GM21737 (cell line): ENCODE results near the gene RFWD3.

Source experiments
- ATAC-seq: cut with Tn5 transposase; IDR thresholded peaks from one replicate; pipeline ENCODE4 v1.9.1; 2021; ENCODE audit warnings: mild to moderate bottlenecking, moderate library complexity; ENCODE audit not compliant: unreplicated experiment

The RFWD3 gene

DNA sequence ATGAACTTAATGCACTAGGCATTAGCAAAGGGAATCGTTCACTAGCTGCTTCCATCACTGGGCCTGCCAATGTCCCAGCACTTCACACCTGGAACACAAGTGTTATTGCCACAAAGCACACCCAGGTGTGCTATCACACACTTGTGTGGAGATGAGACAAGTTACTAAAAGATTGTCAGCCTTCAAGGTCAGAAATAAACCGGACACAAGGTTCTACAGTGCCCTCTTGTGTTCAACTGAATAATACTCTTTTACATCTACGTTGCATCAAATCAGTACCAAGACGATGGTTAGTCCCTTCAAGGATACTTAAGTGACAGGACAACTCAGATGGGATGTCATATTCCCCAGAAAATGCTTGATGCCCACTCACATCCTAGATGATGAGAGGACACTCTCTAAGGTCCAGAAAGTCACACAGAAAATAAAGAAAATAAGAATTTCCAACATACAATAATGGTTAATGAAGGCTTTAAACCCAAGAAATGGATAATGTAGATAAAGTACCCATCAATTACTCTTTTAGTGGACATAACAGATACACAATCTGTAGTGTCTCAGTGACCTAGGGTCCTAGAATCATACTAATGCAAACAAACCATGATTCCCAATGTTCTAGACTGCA, 43.4 kb downstream of the RFWD3 start:
- no peak for ATAC-seq

DNA sequence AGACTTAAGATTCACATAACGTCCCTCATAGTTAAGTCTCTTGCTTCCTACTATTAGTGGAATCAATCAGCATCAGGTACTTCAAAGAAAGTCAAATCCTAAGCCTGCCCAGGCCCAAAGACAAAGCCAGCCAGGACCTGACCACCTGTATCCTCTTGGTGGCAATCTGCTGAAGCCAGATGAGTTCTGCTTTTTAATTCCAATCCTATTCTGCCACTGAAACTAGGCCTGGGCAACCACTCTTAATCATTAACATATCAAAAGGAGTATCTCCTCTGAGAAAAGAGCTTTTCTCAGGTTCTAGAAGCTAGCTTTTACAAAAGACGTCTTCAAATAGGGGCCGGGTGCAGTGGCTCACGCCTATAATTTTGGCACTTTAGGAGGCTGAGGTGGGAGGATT, 44.7 kb downstream of the RFWD3 start:
- no peak for ATAC-seq

DNA sequence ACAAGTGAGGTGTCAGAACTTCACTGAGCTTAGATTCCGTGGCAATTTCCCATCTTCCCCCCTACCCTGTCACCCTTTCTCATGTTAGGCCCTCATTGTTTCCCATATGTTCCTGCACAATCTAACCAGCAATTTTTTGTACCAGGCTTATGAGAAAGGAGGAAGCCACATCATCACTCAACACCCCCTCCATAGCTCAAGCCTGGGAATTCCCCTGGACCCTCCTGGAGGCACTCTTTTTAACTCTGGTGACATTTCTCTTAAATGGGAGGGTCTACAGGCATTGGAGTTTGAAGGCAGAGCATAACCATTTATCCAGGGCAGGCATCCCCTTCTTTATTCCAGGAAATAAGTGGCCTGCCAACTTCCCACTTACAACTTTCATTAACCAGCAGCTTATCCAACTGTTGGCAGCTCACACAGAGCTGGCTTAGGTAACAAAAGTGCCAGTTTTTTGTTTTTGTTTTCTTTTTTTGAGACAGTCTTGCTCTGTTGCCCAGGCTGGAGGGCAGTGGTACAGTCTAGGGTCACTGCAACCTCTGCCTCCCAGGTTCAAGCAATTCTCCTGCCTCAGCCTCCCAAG, 49.4 kb downstream of the RFWD3 start:
- no peak for ATAC-seq

DNA sequence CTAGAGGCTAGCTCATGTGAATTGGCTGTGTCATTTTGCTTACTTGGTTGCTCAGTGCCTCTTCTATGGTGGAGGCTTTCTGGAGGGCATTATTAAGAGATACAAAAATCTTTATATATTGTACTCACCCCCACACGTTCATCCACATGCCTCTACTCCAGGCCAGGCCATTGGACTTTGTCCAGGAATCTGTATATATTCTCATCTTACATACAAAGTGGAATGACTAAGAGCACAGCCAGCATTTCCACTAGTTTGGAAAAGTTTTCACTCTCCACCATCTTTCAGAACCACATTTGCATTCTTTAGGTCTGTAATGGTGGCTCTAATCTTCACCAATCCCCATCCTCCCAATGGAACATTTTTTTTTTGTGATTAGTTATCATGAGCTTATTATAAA, 55.0 kb downstream of the RFWD3 start:
- ATAC-seq: no peak

DNA sequence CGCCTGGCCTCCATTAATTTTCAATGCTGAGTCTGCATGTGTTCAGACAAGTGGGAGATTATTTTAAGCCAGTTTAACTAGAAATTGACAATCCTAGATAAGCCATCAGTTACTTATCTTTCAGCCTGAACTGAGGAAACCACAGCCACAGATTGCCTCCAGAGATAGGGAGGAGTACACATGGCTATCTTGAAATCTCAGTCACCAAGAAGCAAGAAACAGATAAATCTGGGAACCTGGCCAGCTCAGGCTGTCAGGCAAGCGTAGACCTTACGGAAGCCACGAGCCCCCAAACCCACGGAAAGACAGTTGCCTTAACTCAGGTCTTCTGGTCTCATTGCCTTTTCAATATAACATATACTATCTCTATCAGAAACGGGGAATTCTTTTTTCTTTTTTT, 57.7 kb downstream of the RFWD3 start:
- no peak for ATAC-seq

DNA sequence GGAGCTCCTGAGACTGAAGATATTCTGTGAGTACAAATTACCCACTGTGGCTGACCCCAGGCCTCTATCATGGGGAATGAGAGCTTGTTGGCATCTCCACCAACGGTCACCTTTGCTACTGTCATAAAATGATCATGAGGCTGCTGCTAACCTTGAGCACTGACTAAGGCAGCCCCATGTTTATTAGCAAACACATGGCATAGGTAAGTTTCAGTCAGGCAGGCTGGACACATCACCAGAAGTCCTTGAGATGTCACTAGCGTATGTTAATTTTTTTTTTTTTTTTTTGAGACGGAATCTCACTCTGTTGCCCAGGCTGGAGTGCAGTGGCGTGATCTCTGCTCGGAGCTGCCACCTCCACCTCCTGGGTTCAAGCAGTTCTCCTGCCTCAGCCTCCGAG, 58.3 kb downstream of the RFWD3 start:
- ATAC-seq: no peak

DNA sequence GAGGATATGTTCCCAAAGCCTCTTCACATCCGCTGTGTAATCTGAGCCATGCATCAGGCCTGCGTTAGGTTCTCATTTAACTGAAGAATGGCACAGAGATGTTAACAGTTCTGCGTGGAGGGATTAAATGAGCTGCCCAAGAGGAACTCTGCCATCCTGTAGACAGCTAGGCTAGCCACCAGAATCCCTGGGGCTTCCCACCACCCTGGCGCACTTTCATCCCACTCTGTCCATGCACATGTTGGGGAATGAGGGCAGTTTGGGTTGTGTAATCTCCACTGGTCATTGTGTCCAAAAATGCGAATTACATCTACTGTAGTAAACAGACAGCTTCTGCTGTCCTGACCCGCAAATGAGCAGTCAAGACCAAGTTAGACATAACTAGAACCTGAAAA, 58.7 kb downstream of the RFWD3 start:
- ATAC-seq: no peak

DNA sequence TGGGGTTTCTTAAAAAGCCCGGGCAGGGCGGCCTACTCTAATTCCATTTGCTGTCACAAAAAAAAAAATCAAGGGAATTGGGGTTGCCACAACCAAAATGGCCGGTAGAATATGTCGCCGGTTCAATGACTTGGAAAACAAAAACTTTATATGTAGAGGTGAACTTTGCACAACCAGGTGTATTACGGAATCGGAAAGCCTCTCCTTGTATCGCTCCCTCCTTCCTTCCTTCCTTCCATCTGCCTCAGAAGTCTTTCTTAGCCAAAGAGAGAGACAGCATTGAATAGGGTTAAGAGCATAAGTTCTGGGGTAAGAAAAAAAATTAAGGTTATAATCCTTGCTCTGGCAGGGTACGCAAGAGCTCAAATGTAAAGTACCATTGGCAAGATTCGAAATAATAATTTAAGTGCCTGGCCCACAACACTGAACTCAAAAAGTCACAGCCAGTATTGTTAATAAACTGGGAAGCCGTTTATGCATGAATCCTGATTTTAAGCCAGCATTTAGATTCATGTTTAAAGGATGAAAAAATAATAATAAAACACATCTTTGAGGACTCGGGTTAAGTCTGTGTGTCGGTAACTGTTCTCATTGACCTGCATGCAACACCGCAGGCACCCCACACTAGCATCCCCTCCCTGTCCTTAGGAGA, 59.2 kb downstream of the RFWD3 start:
- peak; percentile 4 for ATAC-seq

DNA sequence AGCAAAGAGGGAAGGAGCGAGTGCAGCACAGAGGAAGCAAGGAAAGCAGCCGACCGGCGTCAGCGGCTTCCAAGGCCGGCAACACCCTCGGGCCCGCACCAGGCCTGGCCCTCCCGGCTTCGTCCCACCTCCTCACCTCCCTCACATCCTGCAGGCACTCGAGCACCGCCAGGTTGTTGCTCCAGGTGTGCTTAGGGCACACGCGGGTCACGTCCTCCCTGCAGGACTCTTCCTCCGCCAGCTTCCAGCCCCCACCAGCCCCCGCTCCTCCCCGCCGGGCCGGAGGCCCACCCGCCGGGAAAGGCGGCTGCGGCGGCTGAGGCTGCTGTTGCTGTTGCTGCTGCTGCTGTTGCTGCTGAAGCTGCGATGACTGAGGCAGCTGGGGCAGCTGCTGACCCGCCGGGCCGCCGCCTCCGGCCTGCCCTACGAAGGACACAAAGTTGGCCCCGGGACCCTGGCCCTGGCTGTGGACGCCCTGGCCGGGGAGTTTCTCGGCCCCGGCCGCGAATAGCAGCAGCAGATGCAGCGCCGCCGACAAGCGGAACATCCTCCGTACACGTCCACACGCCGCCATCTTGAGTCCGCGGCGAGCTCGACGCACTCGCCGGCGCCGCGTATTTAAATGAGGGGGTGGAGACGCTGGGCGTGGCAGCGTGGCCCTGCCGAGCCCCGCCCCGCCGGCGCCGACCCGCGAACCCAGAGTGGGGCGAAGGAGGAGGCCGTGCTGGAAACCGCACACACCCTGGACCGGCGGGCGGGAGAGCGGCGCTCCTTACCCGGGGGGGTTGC, 60.0 kb downstream of the RFWD3 start, which contains the start of gene GLG1:
TSS of gene GLG1 (minus strand) at position 594 of the 789 bp plus-strand sequence. CDS start at position 574, 20 bp downstream.
- peak; percentile 97 for ATAC-seq

DNA sequence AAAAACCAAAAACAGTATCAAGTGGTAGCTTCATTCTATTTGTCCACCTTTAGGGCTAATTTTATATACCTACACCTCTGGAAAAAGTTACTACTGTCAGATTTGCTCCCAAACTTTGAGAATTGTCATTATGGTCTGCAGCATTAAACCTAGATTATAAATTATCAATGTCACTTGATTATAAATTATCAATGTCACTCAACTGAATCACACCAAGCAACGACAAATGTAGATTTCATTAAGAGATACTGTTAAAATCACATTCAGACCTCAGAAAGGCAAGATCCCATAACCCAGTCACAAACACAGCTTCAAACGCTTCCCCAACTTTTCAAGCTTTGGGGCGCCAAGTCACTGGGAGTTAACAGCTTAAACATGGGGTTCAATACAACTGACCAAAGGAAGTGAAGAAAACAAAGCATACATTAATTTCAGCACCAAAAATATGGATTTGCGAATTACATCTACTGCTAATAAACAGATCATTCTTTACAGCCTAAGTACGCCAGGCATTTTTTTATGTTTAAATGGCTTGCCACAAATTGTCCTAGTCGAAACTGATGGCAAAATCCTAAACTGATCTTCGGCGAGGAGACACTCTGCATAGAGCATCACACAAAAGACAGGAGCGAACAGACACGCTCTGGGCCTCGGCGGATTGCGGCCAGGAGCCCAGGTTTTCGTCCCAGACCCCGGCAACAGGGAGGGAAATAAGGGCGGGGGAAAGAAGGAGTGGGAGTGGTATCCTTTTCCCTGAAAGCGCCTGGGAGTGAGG, 60.7 kb downstream of the RFWD3 start:
- no peak for ATAC-seq

DNA sequence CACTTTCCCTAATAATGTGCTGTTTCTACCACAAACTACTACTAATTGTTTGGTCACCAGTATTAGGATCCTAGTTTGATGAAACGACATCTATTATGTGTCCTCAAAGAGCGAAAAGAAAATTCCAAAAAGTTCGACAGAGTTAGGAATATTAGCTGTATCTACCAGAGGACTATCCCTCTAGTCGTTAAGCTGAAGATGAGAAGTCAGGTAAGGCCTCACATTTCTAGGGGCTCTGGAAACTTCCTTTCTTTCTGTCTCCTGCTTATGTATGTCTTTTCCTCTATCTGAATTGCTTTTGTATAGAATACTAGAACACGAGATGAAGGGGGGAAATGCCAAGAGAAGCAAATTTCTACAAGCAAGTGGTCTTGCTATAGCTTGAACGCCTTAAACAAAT, 61.3 kb downstream of the RFWD3 start:
- no peak for ATAC-seq

DNA sequence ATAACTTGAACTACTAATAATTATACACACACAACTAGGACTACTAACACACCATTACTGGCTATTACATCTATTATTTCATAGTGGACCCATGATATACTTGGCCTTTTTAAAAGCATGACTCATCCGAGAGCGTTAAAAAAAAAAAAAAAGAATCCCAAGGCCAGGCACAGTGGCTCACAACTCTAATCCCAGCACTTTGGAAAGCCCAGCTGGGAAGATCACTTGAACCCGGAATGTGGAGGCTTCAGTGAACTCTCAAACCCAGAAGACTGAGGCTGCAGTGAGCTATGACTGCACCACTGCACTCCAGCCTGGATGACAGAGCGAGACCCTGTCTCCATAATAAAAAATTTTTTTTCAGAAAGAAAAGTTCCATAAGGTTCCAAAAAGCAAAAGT, 62.8 kb downstream of the RFWD3 start:
- ATAC-seq: no peak

DNA sequence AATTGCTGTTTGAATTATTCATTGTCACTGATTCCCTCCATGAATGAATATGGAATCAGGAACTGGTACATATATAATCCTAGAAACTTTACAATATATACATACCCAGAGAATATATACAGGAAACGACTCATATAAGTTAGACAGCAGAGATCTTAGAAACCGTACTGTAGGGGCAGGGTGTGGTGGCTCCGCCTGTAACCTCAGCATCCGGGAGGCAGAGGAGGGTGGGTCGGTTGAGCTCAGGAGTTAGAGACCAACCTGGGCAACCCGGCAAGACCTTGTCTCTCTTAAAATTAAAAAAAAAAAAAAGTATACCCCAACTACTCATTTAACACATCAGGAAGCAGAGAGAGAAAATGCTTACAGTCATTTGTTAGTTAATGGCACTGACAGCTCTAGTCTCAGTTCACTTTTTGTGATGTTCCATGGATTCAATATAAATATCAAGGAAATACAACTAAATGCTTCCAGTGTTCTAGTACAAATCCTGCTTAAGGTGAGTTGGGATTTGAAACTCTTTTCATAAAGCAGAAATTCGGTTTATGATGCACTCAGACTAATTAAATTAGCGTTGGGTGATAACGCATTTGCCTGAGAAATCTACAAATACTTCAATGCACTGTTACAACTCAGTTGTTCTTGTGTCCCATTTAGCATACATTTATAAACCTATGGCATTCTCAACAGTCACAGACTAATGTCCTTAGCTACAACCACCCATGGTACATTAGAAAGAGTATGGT, 65.4 kb downstream of the RFWD3 start:
- peak; percentile 68 for ATAC-seq

DNA sequence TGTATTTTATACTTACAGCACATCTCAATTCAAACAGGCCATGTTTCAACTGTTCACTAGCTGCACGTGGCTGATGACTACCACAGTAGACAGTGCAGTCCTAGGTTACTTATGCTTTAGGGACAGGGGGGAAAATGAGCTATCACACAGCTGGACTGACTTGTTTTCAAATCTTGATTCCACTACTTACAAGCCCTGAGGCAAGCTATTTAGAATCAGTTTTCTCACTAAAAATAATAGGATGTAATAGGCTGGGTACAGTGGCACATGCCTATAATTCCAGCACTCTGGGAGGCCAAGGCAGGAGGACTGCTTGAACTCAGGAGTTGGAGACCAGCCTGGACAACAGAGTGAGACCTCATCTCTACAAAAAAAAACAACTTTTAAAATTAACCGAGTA, 70.1 kb downstream of the RFWD3 start:
- ATAC-seq: no peak

DNA sequence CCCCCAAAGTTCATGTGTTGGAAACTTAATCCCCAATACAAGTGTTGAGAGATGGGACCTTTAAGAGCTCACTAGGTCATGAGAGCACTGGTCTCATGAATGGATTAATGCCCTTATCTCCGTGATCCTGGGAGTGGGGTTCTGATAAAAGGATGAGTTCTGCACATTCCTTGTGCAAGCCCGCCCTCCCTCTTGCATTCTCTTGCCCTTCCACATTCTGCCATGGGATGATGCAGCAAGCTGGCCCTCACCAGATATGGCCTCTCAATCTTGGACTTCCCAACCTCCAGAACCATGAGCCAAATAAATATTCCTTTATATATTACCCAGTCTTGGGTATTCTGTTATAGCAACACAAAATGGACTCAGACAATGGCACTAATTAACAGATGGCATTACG, 73.8 kb downstream of the RFWD3 start:
- no peak for ATAC-seq

DNA sequence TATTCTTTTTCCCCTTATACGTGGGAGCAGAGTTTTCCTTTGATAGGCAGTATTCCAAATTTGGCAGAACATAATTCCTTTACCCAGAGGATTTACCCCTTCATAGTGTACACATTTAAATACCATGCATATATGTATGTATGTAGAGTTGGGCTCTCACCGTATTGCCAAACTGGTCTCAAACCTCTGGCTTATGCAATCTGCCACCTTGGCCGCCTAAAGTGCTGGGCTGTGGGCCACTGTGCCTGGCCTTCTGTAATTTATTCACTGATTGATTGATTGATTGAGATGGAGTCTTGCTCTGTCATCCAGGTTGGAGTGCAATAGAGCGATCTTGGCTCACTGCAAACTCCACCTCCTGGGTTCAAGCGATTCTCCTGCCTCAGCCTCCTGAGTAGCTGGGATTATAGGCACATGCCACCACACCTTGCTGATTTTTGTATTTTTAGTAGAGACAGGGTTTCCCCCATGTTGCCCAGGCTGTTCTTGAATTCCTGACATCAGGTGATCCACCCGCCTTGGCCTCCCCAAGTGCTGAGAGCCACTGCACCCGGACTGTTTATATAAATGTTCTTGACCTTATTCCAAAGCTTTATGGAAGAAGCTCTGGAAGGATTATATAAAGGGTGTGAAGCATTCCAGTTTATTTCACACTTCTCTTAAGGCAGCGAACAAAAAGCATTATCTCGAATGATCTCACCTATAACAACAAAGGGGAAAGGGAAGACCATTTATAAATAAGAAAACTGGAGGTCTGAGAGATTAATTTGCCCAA, 74.6 kb downstream of the RFWD3 start:
- ATAC-seq: no peak

DNA sequence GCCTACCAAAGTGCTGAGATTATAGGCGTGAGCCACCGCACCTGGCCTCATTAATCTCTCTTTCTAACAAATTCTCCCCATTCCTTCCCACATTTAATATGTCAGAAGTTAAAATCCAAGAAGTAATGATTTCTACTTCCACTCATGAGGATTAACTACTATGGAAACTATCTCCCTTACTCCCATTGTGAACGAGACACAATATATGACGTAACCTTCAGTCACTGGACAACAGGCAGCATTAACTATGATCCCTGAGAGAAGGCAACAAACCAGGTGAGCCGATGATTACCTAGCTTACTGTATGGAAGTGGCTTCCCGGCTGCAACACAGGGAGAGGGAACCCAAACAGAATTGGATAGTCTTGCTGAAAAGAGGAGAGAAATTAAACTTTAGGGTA, 79.7 kb downstream of the RFWD3 start:
- ATAC-seq: no peak

DNA sequence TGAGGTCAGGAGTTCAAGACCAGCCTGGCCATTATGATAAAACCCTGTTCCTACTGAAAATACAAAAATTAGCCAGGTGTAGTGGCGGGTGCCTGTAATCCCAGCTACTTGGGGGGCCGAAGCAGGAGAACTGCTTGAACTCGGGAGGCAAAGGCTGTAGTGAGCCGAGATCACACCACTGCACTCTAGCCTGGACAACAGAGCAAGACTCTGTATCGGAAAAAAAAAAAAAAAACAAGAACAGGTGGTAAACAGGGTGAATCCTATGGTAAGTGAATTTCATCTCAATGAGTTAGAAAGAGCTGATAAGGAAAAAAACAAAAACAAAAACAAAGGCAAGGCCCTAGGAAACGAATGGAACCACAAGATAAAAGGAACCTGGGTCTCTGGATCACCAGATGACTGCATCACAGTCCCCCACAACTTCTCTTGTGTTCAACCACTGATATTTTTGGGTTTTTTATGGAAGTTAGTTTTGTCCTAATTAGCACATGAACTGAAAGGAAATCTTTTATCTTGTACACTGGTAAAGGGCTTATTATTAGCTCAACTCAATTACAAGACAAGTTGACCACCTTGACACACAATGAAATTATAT, 80.7 kb downstream of the RFWD3 start:
- ATAC-seq: no peak
